Panc1 (cell line): Measurements from ENCODE around the gene GPBP1L1. TPM values are rescaled to one million over a fixed set of nuclear protein-coding genes. Genes with fewer than 3 reads are reported as not detected.
A peak's percentile ranks its signal among the peaks of the same experiment; 100 is the strongest.

Experiments
- ATAC-seq: fragments of 200-7000 bp; cut with Tn5 transposase; 2 replicates; pipeline ENCODE4 v1.9.1; 2020; ENCODE audit warnings: mild to moderate bottlenecking, moderate library complexity
- BruUV-seq: library from RNA; stranded (reverse); fragments of 400-500 nt; replicated peaks from 2 replicates; lab custom pipeline; 2021; lab: Mats Ljungman, UMichigan
- CTCF ChIA-PET: fragments of 300-600 bp; sonication (Branson Sonifier 250); formaldehyde crosslinking; loops from one replicate; lab custom pipeline; 2022; ENCODE audit warnings: antibody characterized with exemption; lab: Charles Lee
- POLR2A ChIA-PET: fragments of 300-600 bp; sonication (Branson Sonifier 250); formaldehyde crosslinking; loops from one replicate; lab custom pipeline; 2022; ENCODE audit warnings: antibody characterized with exemption; lab: Charles Lee
- DNase-seq: peaks from one replicate; pipeline ENCODE4 v3.0.0-alpha.2; 2010; ENCODE audit warnings: low read depth, low spot score
- H3K27ac ChIP-seq: 2 replicates; pipeline ENCODE4 v1.5.1; 2011; ENCODE audit warnings: mild to moderate bottlenecking, low read length, inconsistent platforms
- H3K27me3 ChIP-seq: fragments of 200-500 bp; sonication (Bioruptor generic); 2 replicates; pipeline ENCODE4 v1.6.0; 2014; ENCODE audit warnings: low read length, inconsistent platforms; ENCODE audit not compliant: control insufficient read depth, insufficient read depth
- H3K36me3 ChIP-seq: fragments of 200-500 bp; sonication (Bioruptor generic); 2 replicates; pipeline ENCODE4 v1.5.1; 2014; ENCODE audit warnings: inconsistent platforms, mild to moderate bottlenecking, low read length, moderate library complexity; ENCODE audit not compliant: control insufficient read depth, insufficient read depth
- H3K4me1 ChIP-seq: 2 replicates; pipeline ENCODE4 v1.5.1; 2011; ENCODE audit warnings: inconsistent platforms, mild to moderate bottlenecking, low read length, moderate library complexity; ENCODE audit not compliant: control insufficient read depth, insufficient read depth
- H3K4me3 ChIP-seq, 2 experiments: 2 replicates each; pipeline ENCODE4 v1.5.1; 2011 to 2012; ENCODE audit warnings: low read depth in 2 of 2, low read length in 2 of 2, mild to moderate bottlenecking in 2 of 2, inconsistent platforms in 1 of 2, moderate library complexity in 1 of 2
- H3K9me3 ChIP-seq: fragments of 200-500 bp; sonication (Bioruptor generic); 2 replicates; pipeline ENCODE4 v1.5.1; 2014; ENCODE audit warnings: low read depth, mild to moderate bottlenecking, inconsistent platforms, low read length, moderate library complexity; ENCODE audit not compliant: control insufficient read depth, insufficient read depth
- POLR2AphosphoS5 ChIP-seq: IDR thresholded peaks from 2 replicates; pipeline ENCODE4 v1.6.1; 2012; ENCODE audit warnings: mild to moderate bottlenecking, low read depth, low read length, moderate library complexity
- REST ChIP-seq, 2 experiments: IDR thresholded peaks; 2 replicates each; pipeline ENCODE4 v1.6.1; 2011 to 2012; ENCODE audit warnings: low read depth in 2 of 2, control low read depth in 1 of 2, low read length in 1 of 2, mild to moderate bottlenecking in 1 of 2, moderate library complexity in 1 of 2; ENCODE audit not compliant: insufficient read depth in 1 of 2
- SIN3A ChIP-seq: IDR thresholded peaks from 2 replicates; pipeline ENCODE4 v1.6.1; 2012; ENCODE audit warnings: low read depth, mild to moderate bottlenecking, low read length, moderate library complexity, borderline replicate concordance; ENCODE audit not compliant: insufficient read depth
- TCF7L2 ChIP-seq: IDR thresholded peaks from 2 replicates; pipeline ENCODE4 v1.6.1; 2011; ENCODE audit warnings: mild to moderate bottlenecking, low read depth, low read length, inconsistent platforms
- in situ Hi-C: cut with HindIII; loops from 2 replicates; pipeline ENCODE4 v1.10.0; 2016; ENCODE audit warnings: low sequenced_read_pairs, low pct_unique_long_range_greater_than_20kb
- intact Hi-C: fragments of 100-400 bp; cut with micrococcal nuclease; formaldehyde crosslinking; loops from one replicate; pipeline ENCODE4 v1.10.0; 2022; ENCODE audit not compliant: unreplicated experiment
- total RNA-seq: library from RNA; stranded (reverse); gene quantifications from one replicate; pipeline ENCODE4 v1.2.1, GENCODE V29; 2021; ENCODE audit not compliant: unreplicated experiment
- TF ChIP-seq, protein P1 (sequence below): fragments of 450-650 bp; IDR thresholded peaks from 2 replicates; pipeline ENCODE4 v1.5.1; 2017; ENCODE audit warnings: mild to moderate bottlenecking

The GPBP1L1 gene
- total RNA-seq, 1 experiment from 2014 or later = 130 TPM

- peaks cover 47% of the 10 kb centered on the region for H3K4me1 ChIP-seq
- no peak for DNase-seq
- peaks cover 14% of the 10 kb centered on the region for H3K36me3 ChIP-seq
- ATAC-seq = no peak
- POLR2A ChIA-PET = interaction anchor here (0.6 to 1.0 kb wide), 3 partner anchors 29 to 496 kb away, joined by 3 to 6 read pairs (median 5); no protein-coding TSS in a partner anchor
- BruUV-seq = no TSS peak
- H3K4me3 ChIP-seq = peak overlapping the region; percentile 99 to 100
- TF ChIP-seq SIN3A = no peak
- TF ChIP-seq POLR2AphosphoS5 = no peak
- no peak for TF ChIP-seq TCF7L2
- TF ChIP-seq REST (IDR thresholded peaks at IDR 0.05; ENCODE audit: insufficient read depth in 1 of 2, low read depth in 2 of 2, low read length in 1 of 2) = no peak
- TF ChIP-seq, protein P1, sequence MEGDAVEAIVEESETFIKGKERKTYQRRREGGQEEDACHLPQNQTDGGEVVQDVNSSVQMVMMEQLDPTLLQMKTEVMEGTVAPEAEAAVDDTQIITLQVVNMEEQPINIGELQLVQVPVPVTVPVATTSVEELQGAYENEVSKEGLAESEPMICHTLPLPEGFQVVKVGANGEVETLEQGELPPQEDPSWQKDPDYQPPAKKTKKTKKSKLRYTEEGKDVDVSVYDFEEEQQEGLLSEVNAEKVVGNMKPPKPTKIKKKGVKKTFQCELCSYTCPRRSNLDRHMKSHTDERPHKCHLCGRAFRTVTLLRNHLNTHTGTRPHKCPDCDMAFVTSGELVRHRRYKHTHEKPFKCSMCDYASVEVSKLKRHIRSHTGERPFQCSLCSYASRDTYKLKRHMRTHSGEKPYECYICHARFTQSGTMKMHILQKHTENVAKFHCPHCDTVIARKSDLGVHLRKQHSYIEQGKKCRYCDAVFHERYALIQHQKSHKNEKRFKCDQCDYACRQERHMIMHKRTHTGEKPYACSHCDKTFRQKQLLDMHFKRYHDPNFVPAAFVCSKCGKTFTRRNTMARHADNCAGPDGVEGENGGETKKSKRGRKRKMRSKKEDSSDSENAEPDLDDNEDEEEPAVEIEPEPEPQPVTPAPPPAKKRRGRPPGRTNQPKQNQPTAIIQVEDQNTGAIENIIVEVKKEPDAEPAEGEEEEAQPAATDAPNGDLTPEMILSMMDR = no peak
- no peaks in the 10 kb centered on the region for H3K9me3 ChIP-seq
- CTCF ChIA-PET = interaction anchor here (0.6 kb wide), 1 partner anchor 236 kb away, joined by 3 read pairs; no protein-coding TSS in a partner anchor
- intact Hi-C loops (loop anchor here (5.0 kb wide), 1 partner anchor 197 kb away; no protein-coding TSS in a partner anchor), in situ Hi-C loops (loop anchor here (25.0 kb wide), 1 partner anchor 177 kb away; no protein-coding TSS in a partner anchor)
- H3K27ac ChIP-seq = peak overlapping the region; percentile 97
- H3K27me3 ChIP-seq = no peaks in the 10 kb centered on the region
These were observed 872 bp downstream of the GPBP1L1 start for GRCh38 chr1:45685308-45686014.

DNA sequence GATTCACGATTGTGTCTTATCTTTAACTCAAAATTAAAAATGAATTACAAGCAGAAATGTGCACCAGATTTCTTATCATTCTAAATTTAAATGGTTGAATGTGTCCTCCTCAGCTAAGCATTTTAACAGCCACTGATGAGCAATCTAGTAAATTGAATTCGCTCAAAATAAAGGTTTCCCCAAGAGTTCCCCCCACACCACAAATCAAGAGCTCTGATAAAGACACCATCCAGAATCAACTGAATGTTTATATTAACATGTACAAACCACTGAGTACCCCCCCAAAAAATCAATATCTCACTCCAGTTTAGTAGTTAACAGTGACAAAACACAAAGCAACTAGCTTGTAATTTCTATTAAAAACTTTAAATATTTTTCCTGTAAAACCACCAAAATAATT lies 1.9 kb downstream of the GPBP1L1 start:
- ATAC-seq = no peak
- ChIA-PET POLR2A (no interaction called here), CTCF (interaction anchor here (0.7 kb wide), 1 partner anchor 39 kb away, joined by 4 read pairs; no protein-coding TSS in a partner anchor)
- H3K4me3 ChIP-seq = peak overlapping the region; percentile 12 to 100; a peak in 3 of 4 replicates
- DNase-seq = no peak
- H3K27ac ChIP-seq = peak overlapping the region; percentile 97; the same call in 1 of the 2 replicates
- H3K4me1 ChIP-seq = peaks cover 55% of the 10 kb centered on the region
- in situ Hi-C loops = loop anchor here (25.0 kb wide), 1 partner anchor 178 kb away; no protein-coding TSS in a partner anchor
- intact Hi-C loops = no loop called here
- H3K36me3 ChIP-seq = peaks cover 14% of the 10 kb centered on the region
- TF ChIP-seq, protein P1 = no peak
- no peak for TF ChIP-seq POLR2AphosphoS5
- no peak for TF ChIP-seq TCF7L2
- TF ChIP-seq REST (IDR thresholded peaks at IDR 0.05; ENCODE audit: insufficient read depth in 1 of 2, low read depth in 2 of 2, low read length in 1 of 2) = no peak
- no peak for TF ChIP-seq SIN3A
- H3K9me3 ChIP-seq = no peaks in the 10 kb centered on the region
- BruUV-seq = TSS peak; percentile 59
- no peaks in the 10 kb centered on the region for H3K27me3 ChIP-seq
